NCI-H2227 treated with DMSO at 0.1 percent for 48 hours (cell line): ENCODE data around the gene RTP1.
"Not testable (repeated sequence)": the region's sequence is repeated elsewhere in the genome, so short reads cannot be mapped to it uniquely, and the experiment has no call there.

Experiments used
- DNase-seq: peaks from one replicate; lab custom pipeline; 2025; lab: John Stamatoyannopoulos, UW

The RTP1 gene, protein sequence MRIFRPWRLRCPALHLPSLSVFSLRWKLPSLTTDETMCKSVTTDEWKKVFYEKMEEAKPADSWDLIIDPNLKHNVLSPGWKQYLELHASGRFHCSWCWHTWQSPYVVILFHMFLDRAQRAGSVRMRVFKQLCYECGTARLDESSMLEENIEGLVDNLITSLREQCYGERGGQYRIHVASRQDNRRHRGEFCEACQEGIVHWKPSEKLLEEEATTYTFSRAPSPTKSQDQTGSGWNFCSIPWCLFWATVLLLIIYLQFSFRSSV

DNA sequence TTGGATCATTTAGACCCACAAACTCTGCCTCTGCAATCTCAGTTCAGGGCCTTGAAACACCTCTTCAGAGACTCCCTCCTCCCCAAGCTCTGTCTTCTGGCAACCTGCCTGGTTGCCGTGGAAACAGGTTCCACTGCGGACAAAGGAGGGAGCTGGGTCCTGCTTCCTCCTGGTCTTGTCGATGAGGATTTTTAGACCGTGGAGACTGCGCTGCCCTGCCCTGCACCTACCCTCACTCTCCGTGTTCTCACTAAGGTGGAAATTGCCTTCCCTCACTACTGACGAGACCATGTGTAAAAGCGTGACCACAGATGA lies at the start of gene RTP1:
Gene RTP1, plus strand, starts transcription at position 152 of the 315 bp plus-strand sequence. Its CDS starts 30 bp downstream, at position 182.
- no peak for DNase-seq

DNA sequence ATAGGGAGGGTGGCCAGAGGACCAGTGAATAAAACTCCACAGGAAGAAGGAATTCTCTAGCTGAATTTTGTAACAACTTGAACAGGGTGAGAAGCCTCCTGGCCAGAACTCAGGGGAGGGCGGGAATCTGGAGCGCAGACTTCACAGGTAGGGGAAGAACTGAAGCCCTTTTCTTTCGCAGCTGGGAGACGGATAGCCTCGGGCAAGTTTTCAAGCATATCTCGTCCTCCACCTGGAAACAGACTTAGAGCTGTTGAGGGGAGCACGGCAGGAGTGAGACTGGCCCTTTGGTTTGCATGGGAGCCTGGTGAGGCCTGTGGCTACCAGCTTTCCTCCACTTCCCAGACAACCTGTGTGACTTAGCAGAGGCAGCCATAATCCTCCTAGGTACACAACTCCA lies 47.1 kb upstream of the RTP1 start:
- DNase-seq: no peak

DNA sequence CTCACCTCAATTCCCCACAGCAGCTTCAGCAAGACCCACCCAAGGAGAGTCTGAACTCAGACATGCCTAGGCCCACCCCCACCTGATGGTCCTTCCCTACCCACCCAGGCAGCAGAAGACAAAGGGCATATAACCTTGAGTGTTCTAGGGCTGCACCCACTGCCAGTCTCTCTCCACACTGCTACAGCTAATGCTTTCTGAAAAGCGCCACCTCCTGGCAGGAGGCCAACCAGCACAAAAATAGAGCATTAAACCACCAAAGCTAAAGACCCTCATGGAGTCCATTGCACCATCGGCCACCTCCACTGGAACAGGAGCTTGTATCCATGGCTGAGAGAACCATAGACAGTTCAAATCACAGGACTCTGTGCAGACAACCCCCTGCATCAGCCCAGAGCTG lies 46.7 kb upstream of the RTP1 start:
- no peak for DNase-seq

DNA sequence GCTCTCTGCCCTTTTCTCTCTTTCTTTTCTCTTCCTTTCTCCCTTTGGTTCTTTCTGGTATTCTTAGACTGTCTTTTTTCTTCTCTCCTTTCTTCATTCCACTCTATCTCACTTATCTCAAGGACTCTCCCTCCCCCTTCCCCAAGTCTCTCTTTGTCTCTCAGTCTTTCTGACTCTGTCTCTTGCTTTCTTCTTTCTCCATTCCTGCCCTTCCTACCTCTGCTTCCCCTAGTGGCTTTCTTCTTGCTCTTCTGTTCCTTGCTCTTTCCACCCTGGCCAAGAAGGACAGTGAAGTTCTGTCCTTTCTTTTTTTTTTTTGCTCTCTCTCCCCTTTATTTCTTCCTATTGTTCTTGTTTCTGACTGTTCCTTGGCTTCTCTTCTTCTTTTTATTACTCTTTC lies 35.7 kb upstream of the RTP1 start:
- no peak for DNase-seq

DNA sequence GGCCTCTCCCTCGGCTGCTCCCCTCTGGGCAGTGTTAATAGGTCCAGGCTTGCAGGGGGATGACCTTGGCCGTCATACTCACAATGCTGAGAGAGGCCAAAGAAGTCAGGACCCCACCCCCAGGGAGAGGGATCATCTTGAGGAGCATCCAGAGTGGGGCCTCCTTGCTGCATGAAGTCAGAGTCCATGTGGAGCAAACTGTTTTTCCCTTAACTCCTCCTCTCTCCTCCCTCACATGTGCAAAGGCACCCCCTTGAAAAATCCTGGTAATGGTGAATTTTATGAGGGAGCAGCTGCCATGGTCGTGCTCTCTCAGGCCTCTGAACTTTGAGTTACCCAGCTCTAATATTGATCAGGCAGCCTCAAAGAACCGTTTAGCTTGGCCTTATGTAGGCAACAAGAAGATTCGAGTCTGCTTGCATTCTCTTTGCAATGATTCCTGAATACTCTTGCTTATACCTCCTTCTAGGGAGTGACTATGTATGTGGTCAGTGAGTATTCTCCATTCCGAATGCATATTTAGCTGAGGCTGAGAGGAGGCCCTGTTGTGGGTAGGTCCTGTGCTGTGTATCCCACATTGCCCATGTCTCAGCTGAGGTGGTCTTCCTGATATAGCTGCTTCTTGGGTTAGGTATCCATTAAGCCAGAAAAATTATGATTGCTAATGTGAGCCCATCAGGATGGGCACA lies 34.9 kb upstream of the RTP1 start:
- DNase-seq: no peak

DNA sequence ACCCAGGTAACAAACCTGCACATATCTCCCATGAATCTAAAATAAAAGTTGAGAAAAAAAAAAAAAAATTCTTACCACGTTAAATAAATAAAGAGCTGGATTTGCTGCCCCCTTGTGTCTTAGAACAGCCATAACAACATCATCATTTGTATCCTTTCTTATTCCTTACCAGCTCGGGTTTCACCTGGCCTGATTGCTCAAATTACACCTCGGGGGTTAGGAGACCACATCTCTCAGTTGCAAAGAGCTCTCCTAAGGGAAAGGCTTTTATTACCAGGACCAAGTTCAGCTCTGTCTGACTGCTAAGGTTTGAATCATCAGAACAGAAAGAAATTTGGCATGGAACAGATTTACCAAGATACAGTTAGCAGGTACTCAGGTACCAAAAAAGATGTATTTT lies 32.1 kb upstream of the RTP1 start:
- DNase-seq: peak; percentile 60

DNA sequence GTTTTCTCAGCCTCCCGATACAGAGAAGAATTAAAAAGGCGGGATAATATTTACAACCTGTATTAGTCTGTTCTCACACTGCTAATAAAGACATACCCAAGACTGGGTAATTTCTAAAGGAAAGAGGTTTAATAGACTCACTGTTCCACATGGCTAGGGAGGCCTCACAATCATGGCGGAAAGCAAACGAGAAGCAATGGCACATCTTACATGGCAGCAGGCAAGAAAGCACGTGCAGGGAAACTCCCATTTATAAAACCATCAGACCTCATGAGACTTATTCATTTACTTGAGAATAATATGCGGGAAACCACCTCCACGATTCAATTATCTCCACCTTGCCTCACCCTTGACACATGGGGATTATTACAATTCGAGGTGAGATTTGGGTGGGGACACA lies 30.5 kb upstream of the RTP1 start:
- DNase-seq: no peak

DNA sequence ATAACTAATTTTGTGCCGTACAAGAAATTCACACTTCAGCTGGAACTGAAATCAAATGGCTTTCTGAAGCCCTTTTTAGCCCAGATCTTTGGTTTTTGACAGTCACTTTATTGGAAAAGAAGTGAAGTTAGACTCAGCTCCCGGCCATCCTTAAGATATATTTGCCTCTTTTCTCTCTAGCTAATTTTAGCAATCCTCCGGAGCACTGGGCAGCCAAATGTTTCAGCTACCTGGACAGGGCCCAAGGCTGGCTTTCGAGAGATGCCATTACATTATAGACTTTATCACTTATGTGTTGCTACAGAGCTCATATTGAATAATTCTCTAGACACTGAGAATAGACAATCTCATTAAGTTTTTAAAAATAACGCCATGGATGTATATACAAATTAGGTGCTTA lies 29.5 kb upstream of the RTP1 start:
- no peak for DNase-seq

DNA sequence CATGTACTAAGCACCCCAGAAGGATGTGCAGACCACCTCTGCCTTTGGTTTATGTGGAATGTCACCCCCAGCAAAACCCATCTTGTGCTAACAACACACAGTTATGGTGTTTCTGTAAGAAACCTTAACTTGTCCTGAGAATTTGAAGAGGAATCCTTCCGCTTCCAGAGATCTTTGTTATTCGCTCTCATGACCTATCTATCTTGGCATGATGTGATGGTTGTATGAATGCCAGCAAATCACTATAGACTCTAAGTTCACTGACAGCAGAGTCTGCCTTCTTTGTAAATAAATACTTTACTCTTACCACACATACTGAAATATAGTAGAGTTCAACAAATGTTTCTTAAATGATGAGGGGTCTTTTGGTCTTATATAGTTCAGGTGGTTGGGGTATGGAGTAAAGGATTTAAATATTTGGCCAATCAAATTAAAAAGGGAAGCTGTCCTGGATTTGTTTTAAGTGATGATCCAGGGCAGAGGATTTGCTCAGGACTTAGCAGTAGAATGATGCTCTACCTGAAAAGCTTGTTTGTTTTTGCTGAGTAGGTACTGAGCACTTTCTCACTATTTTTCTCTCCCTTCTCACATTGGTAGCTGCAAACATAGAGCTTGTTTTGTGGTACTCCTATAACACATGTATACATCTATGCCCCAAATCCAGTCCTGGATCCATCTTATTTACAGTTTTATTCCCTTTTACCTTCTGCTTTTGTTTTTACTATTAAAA lies 27.9 kb upstream of the RTP1 start:
- DNase-seq: no peak

DNA sequence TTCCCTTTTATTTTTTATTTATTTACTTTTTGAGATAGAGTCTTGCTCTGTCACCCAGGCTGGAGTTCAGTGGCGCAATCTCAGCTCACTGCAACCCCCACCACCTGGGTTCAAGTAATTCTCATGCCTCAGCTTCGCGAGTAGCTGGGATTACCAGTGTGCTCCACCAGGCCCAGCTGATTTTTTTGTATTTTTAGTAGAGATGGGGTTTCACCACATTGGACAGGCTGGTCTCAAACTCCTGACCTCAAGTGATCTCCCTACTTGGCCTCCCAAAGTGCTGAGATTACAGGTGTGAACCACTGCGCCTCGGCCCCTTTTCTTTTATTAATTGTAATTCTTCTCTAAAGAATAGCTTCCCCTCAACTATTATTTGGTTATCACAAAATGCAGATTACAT lies 26.4 kb upstream of the RTP1 start:
- DNase-seq: not testable (repeated sequence)

DNA sequence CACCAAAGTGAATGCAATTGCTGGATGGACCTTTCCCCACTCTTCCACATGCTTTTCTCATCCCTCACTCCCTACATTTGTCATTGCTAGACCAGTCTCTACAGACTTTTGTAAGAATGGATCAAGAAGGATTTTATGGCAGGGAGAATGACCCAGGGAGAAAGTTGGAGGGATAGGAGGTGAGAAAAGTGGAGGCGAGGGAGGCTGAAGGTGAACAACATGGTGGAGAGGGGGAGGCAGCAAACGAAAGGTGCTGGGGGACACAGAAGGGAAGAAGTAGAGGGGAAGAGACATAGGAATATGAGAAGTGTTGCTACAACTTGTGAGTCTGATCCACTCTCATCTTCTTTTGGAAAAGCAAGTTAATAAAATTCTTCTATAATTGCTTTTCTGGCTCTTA lies 24.4 kb upstream of the RTP1 start:
- DNase-seq: no peak

DNA sequence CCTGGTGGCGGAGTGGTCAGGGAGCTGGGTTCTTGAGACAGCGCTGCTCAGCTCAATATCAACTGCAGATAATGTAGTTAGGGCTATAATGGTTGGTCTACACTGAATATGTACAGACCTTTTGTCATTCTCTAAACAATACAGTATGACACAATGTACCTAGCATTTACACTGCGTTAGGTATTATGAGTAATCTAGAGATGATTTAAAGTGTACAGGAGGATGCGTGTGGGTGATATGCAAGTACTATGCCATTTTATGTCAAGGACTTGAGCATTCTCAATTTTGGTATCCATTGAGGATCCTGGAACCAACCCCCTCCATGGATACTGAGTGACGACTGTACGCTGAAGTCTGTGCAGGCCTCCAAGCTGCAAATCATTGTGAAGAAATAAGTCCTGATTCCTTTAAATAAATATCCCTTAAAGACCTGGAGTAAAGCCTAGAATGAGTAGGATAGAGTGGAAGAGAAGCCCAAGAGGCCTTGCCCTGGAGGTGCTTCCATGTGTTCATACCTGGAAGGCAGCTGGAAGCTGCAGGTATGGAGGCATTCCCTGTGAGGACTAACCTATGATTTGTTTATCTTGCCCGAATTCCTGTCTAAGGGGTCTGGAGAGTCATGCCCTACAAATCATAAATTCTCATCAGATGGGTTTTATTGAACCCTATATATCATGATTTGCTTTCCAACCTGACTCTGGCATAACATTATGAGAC lies 15.7 kb upstream of the RTP1 start:
- DNase-seq: no peak

DNA sequence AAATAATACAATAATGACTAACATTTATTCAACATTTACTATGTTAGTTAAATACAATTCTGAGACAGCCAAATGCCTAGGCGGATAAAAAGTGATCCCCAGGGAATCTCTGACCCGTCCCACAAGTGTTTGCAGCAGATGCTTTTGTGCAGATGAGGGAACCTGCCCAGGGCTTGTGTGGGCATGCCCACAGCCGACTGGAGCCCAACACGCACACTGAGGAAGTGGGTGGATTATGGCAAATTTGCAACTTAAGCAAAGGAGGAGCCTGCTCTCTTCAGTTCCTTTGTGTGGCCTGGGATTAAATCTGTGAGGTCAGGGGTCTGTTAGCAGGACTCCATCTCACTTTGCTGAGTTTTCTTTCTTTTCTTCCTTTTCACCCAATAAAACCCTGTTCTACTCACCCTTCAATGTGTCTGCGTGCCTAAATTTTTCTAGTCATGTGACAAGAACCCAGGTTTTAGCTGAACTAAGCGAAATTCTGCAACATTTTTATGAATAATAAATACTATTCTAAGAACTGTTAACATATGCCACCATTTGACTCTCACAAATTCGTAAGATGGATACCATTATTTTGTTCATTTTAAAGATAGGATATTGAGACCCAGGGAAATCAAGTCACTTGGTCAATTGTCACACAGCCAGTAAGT lies 13.9 kb upstream of the RTP1 start:
- DNase-seq: no peak

DNA sequence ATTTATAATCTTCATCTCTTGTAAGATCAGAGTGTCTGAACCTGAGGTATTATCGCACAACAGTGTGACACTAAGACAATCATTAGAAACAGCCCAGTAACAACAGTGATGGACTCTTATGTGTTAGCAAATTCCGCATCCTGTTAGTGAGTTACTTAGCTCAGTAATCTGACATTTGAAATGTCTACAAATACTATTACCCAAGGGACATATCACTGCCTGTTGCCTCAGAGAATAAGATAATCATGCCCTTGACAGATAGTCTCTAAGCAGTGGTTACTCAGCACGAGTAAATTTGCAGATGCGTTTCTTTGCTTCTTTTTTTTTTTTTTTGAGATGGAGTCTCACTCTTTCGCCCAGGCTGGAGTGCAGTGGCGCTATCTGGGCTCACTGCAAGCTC lies 13.4 kb upstream of the RTP1 start:
- DNase-seq: no peak

DNA sequence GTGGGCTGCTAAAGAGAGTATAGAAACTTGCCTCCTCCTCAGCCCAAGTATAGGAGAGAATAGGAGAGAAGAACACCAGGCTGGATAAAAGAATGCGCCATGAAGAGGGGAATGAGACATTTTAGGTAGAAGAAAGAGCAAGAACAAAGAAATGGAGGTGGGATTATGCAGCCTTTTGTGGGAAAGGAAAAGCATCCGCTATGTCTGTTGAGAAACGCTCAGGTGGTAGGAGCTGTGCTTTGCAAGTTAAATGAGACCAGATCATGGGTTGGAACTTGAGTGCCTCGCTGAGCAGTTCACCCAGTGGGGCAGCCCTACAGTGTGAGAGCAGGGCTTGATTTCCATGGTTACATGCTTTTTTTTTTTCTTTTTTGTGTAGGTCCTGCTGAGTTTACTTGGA lies 11.5 kb upstream of the RTP1 start:
- no peak for DNase-seq

DNA sequence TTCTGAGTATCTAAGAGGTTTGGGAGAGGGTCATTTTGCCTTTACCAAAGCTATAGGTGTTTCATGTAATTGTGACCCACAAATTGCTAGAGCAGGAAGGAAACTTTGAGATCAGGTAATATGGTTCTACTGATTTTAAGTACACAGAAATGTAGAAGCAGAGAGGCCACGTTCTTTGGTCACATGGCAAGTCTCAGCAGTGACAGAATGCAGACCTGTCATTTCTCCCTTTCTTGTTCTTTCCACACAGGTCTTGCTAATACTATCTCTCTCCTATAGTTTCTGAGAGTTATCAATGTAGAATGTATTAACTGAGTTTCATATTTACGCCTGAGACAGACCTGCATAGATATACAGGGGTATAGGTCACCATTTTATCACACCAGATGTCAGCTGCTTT lies 10.9 kb upstream of the RTP1 start:
- no peak for DNase-seq

DNA sequence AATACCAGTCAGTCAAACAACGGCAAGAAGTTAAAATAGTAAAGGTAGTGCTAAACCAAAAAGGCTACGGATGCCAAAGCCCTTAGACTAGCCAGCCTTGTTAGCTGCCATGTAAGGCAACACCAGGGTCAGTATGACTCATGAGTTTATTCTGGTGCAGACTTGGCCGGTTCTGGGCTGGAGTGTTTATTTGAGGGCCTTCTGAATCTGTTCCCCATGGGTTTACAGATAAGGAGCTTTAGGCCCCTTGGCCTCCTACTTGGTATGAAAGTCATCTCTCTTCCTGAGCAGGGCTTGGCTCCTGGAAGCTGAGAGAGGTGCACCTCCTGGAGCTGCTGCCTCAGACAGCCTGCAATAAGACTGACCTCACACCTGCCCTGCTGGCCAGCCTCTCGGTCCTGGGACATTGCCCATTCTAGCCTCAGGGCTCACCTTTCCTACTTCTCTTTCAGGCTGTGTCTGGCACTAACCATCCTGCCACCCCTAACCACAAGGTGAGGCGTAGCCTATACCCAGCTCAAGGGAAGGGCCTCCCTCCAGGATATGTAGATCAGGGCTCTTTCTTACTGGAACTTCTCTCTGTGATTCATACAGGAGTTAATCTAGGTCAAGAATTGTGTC lies 10.4 kb upstream of the RTP1 start:
- DNase-seq: no peak

DNA sequence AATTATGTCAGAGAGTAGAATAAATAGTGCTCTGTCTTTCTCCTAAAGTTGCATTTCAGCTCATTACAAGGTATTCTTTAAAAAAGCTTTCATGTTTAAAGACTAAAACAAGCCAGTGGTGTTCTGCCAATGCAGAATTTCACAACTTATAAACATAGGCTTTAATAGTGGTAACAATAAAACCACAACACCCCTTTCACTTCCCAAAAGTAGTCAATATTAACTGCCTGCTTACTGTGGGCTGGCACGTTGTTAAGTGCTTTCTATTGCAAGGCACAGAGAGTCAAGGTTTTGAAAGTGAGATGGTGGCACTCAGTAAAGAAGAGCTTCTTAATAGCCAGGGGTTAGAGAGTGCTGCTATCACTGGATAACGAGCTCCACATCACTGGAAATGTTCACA lies 8.4 kb upstream of the RTP1 start:
- no peak for DNase-seq

DNA sequence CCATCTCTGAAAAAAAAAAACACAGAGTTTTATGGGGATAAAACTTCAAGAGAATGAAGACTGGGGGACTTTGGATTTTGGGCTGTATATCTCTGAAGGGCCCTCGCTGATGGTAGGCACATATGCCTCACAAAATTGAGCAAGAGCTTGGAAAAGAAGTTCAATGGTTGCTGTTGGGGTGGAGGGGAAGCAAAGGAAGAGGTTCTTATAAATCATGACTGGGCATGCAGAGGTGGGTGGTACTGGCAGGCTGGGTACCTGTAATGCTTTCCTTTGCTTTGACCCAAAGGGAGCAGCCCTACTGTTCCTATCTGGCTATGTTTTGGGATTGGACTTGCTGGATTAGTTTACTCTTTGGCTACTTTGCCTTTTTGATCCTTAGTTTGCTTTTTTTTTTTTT lies 6.0 kb upstream of the RTP1 start:
- no peak for DNase-seq

DNA sequence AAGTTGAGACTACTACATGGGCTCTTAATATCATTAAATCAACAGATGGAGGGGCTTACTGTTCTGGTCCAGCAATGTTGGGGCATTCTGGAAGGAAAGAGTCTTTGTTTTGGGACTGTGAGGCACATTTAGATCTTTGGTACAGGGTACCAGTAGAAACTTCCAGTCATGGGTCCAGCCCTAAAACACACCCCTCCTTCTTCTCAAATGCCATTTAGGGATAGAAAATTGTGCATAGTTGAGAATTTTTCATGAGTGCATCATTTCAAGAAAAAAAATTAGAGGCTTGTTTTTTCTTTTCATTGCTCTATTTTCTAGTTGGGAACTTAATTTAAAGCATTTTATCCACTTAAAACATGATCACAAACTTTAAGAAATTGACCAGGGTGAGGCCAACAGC lies 4.1 kb upstream of the RTP1 start:
- DNase-seq: no peak

DNA sequence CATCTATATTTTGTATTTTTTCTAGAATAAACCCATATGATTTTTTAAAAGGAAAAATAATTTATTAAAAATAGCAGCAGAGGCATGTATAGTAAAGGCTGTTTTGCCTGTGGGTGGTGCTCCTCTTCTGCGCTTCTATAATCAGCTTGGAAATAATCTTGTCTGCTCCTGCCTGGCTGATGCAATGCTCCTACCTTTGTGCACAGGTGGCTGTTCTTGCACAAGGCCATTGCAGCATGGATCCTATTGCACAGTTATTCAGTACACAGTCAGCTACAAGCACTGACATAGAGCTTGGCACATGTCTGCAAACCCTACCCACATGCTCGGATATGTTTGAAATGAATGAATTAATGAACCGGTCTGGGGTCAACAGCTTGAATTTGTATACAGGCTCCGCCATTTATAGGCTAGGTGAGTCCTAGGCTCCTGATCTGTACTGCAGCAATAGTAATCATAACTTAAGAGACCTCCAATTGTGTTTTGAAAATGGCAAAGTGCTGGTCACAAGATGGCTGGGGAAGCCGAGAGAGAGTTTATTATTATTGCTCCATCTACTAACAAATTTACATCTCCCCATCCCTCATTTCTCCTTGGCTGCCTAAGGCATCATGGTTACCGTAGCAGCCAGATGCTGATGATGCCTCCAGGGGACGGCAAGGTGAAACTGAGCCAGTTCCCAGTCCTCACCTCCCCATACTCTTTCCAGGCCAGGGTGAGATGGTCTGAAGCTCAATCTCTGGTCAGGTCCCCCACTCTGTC lies 532 bp upstream of the RTP1 start:
- DNase-seq: no peak
